ENCODE data around the gene ARID1B.

- TF ChIP-seq POLR2A (IDR thresholded peaks at IDR 0.05; ENCODE audit: low read depth, low read length) (no peak), CTCF (conservative IDR thresholded peaks at IDR 0.05; ENCODE audit: low read depth, low read length) (no peak)
These were observed 10.7 kb downstream of the ARID1B start for GRCh38 chr6:156787569-156788492.

Measured in IMR-90 (cell line).